ENCODE results near the gene LYPD5. TPM values are rescaled to one million over a fixed set of nuclear protein-coding genes. Genes with fewer than 3 reads are reported as not detected.
"Not testable (repeated sequence)": the region's sequence is repeated elsewhere in the genome, so short reads cannot be mapped to it uniquely, and the experiment has no call there.

LYPD5 gene
- total RNA-seq, 1 experiment from 2014 or later = 0.37 TPM

GRCh38 chr19:43779147-43779819 is 23.0 kb downstream of the LYPD5 start:
- DNase-seq (ENCODE audit: extremely low read depth, low read depth) = no peak

- no peak for DNase-seq (ENCODE audit: extremely low read depth, low read depth)
These were observed 23.6 kb downstream of the LYPD5 start for GRCh38 chr19:43778651-43779050.

GRCh38 chr19:43777163-43777695 is 25.0 kb downstream of the LYPD5 start:
- DNase-seq (ENCODE audit: extremely low read depth, low read depth) = no peak

- DNase-seq (ENCODE audit: extremely low read depth, low read depth) = no peak
These were observed 26.0 kb downstream of the LYPD5 start for GRCh38 chr19:43776286-43776685.

- no peak for DNase-seq (ENCODE audit: extremely low read depth, low read depth)
These were observed 26.9 kb downstream of the LYPD5 start for GRCh38 chr19:43775299-43775890.

- DNase-seq (ENCODE audit: extremely low read depth, low read depth) = not testable (repeated sequence)
These were observed 27.3 kb downstream of the LYPD5 start for GRCh38 chr19:43774940-43775258.

GRCh38 chr19:43774103-43774939 is 27.9 kb downstream of the LYPD5 start:
- DNase-seq (ENCODE audit: extremely low read depth, low read depth) = no peak

GRCh38 chr19:43773725-43774102 is 28.5 kb downstream of the LYPD5 start:
- DNase-seq (ENCODE audit: extremely low read depth, low read depth) = no peak

- no peak for DNase-seq (ENCODE audit: extremely low read depth, low read depth)
These were observed 33.0 kb downstream of the LYPD5 start for GRCh38 chr19:43769256-43769655.

- DNase-seq (ENCODE audit: extremely low read depth, low read depth) = no peak
These were observed 33.8 kb downstream of the LYPD5 start for GRCh38 chr19:43768273-43769050.

GRCh38 chr19:43767818-43768217 is 34.4 kb downstream of the LYPD5 start:
- DNase-seq (ENCODE audit: extremely low read depth, low read depth) = no peak

GRCh38 chr19:43767316-43767715 is 34.9 kb downstream of the LYPD5 start:
- DNase-seq (ENCODE audit: extremely low read depth, low read depth) = no peak

GRCh38 chr19:43766755-43767043 is 35.5 kb downstream of the LYPD5 start:
- no peak for DNase-seq (ENCODE audit: extremely low read depth, low read depth)

- DNase-seq (ENCODE audit: extremely low read depth, low read depth) = peak; percentile 82
These were observed 37.0 kb downstream of the LYPD5 start for GRCh38 chr19:43765109-43765876.

- DNase-seq (ENCODE audit: extremely low read depth, low read depth) = not testable (repeated sequence)
These were observed 37.6 kb downstream of the LYPD5 start for GRCh38 chr19:43764684-43765083.

GRCh38 chr19:43763473-43763939 is 38.7 kb downstream of the LYPD5 start:
- DNase-seq (ENCODE audit: extremely low read depth, low read depth) = no peak

GRCh38 chr19:43762814-43763213 is 39.4 kb downstream of the LYPD5 start:
- DNase-seq (ENCODE audit: extremely low read depth, low read depth) = no peak

- no peak for DNase-seq (ENCODE audit: extremely low read depth, low read depth)
These were observed 41.3 kb downstream of the LYPD5 start for GRCh38 chr19:43760941-43761340.

GRCh38 chr19:43759515-43759914 is 42.7 kb downstream of the LYPD5 start:
- peak; percentile 89 for DNase-seq (ENCODE audit: extremely low read depth, low read depth)

- DNase-seq (ENCODE audit: extremely low read depth, low read depth) = peak; percentile 78
These were observed 46.9 kb downstream of the LYPD5 start for GRCh38 chr19:43755256-43755801.
